Measurements from ENCODE around the gene RIPK1.
"Not testable (repeated sequence)": the region's sequence is repeated elsewhere in the genome, so short reads cannot be mapped to it uniquely, and the experiment has no call there.

Gene RIPK1

DNA sequence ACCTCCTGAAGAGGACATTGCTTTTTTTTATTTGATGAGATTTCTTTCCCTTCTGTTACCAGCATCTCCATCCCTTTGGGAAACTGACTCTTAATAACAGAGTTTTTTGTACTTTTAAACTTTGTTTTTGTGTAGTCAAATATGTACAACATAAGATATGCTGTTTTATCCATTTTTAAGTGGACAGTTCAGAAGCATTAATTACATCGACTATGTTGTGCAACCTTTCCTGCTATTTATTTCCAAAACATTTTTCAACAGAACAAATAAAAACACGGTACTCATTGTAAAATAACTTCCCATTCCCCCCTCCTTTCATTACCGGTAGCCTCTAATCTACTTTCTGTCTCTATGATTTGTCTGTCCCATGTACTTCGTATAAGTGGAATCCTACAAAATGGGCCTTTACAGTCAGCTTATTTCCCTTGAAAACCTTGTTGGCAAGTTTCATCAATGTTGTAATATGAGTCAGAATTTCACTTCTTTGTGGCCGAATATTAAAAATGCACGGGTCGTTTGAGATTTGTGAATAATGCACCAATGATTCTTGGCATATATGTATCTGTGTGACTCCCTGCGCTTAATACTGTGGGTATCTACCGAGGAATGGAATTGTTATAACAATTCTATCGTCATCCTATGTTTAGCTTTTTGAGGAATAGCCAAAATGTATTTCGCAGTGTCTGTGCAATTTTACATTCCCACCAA lies 11.1 kb upstream of the RIPK1 start:
- in situ Hi-C loops (cut with MboI; ENCODE audit: low sequenced_read_pairs, unreplicated experiment) = loop anchor here (10.0 kb wide), 1 partner anchor 62 kb away; the partner anchor contains the start of gene NQO2
- TF ChIP-seq, protein P1, sequence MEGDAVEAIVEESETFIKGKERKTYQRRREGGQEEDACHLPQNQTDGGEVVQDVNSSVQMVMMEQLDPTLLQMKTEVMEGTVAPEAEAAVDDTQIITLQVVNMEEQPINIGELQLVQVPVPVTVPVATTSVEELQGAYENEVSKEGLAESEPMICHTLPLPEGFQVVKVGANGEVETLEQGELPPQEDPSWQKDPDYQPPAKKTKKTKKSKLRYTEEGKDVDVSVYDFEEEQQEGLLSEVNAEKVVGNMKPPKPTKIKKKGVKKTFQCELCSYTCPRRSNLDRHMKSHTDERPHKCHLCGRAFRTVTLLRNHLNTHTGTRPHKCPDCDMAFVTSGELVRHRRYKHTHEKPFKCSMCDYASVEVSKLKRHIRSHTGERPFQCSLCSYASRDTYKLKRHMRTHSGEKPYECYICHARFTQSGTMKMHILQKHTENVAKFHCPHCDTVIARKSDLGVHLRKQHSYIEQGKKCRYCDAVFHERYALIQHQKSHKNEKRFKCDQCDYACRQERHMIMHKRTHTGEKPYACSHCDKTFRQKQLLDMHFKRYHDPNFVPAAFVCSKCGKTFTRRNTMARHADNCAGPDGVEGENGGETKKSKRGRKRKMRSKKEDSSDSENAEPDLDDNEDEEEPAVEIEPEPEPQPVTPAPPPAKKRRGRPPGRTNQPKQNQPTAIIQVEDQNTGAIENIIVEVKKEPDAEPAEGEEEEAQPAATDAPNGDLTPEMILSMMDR (IDR thresholded peaks at IDR 0.05; ENCODE audit: borderline replicate concordance, control extremely low read depth, extremely low read depth, insufficient read depth, missing control alignments) = no peak
- no peak for DNase-seq (ENCODE audit: low spot score)

DNA sequence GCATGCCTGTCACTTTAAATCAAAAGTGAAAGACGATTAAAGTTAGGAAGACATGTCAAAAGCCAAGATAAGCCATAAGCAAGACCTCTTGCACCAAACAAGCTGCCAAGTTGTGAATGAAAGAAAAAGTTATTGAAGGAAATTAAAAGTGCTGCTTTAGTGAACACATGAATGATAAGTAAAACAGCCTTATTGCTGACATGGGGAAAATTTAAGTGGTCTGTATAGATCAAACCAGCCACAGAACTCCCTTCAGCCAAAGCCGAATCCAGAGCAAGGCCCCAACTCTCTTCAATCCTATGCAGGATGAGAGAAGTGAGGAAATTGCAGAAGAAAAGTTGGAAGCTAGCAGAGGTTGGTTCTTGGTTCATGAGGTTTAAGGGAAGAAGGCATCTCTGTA lies 9.3 kb upstream of the RIPK1 start:
- no peak for DNase-seq (ENCODE audit: low spot score)
- in situ Hi-C loops (cut with MboI; ENCODE audit: low sequenced_read_pairs, unreplicated experiment) = loop anchor here (10.0 kb wide), 1 partner anchor 64 kb away; the partner anchor contains the start of gene NQO2
- TF ChIP-seq, protein P1 (IDR thresholded peaks at IDR 0.05; ENCODE audit: borderline replicate concordance, control extremely low read depth, extremely low read depth, insufficient read depth, missing control alignments) = no peak

GRCh38 chr6:3060092-3060491 lies 8.2 kb upstream of the RIPK1 start:
- in situ Hi-C loops (cut with MboI; ENCODE audit: low sequenced_read_pairs, unreplicated experiment); DNase-seq (ENCODE audit: low spot score): not testable (repeated sequence)

DNA sequence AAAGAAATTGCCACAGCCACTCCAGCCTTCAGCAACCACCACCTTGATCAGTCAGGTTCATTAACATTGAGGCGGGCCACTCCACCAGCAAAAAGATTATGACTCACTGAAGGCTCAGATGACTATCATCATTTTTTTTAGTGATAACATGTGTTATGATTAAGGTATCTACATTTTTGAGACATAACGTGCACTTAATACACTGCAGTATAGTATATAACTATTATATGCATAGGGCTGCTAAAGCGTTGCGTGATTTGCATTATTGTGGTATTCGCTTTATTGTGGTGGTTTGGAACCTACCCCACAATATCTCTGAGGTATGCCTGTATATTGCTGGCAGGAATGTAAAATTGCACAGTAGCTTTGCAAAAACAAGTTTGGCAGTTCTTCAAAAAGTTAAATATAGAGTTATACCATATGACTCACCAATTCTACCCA lies 6.8 kb upstream of the RIPK1 start:
- TF ChIP-seq, protein P1 (IDR thresholded peaks at IDR 0.05; ENCODE audit: borderline replicate concordance, control extremely low read depth, extremely low read depth, insufficient read depth, missing control alignments) = no peak
- in situ Hi-C loops (cut with MboI; ENCODE audit: low sequenced_read_pairs, unreplicated experiment) = no loop called here
- no peak for DNase-seq (ENCODE audit: low spot score)

GRCh38 chr6:3063340-3063732 lies 5.0 kb upstream of the RIPK1 start:
- DNase-seq (ENCODE audit: low spot score); in situ Hi-C loops (cut with MboI; ENCODE audit: low sequenced_read_pairs, unreplicated experiment): not testable (repeated sequence)

GRCh38 chr6:3063733-3064700 lies 4.3 kb upstream of the RIPK1 start:
- peak; percentile 97 for DNase-seq (ENCODE audit: low spot score)
- in situ Hi-C loops (cut with MboI; ENCODE audit: low sequenced_read_pairs, unreplicated experiment) = no loop called here
- TF ChIP-seq, protein P1 (IDR thresholded peaks at IDR 0.05; ENCODE audit: borderline replicate concordance, control extremely low read depth, extremely low read depth, insufficient read depth, missing control alignments) = peak; percentile 9

- DNase-seq (ENCODE audit: low spot score) = no peak
- TF ChIP-seq, protein P1 (IDR thresholded peaks at IDR 0.05; ENCODE audit: borderline replicate concordance, control extremely low read depth, extremely low read depth, insufficient read depth, missing control alignments) = no peak
- in situ Hi-C loops (cut with MboI; ENCODE audit: low sequenced_read_pairs, unreplicated experiment) = no loop called here
Measured at GRCh38 chr6:3071568-3071967, 3.3 kb downstream of the RIPK1 start.
